ES-I3 (cell line): ENCODE measurements around the gene ANKUB1.

Experiments
- H3K36me3 ChIP-seq: 2 replicates; pipeline ENCODE4 v1.6.1; 2013; ENCODE audit warnings: mild to moderate bottlenecking, low read length, control low read depth, moderate library complexity; ENCODE audit not compliant: insufficient read depth
- H3K4me1 ChIP-seq: 2 replicates; pipeline ENCODE4 v1.6.1; 2013; ENCODE audit warnings: mild to moderate bottlenecking, control low read depth, low read length; ENCODE audit not compliant: insufficient read depth
- H3K9ac ChIP-seq: 2 replicates; pipeline ENCODE4 v1.6.1; 2013; ENCODE audit warnings: low read depth, mild to moderate bottlenecking, low read length, moderate library complexity
- H3K9me3 ChIP-seq: 2 replicates; pipeline ENCODE4 v1.6.1; 2013; ENCODE audit warnings: mild to moderate bottlenecking, low read length, moderate library complexity; ENCODE audit not compliant: control insufficient read depth, insufficient read depth

Gene ANKUB1

DNA sequence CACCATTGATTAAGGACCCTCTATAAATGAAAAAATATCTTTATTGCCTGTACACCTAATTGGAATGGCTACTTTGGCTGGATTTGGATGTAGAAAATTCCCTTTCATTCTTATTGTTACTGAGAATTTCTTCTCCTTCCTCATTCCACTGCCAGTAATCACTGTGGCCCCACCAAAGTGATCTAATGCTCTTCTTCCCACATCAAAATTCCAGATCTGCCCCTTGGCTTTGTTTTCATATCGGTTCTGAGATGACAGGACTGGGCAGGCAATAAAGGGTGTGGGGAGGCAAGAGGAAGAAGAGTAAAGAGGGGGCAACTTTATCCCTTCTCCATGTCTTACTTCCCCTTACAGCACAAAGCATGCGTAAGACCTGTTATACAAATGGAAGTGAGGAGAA is 2.1 kb downstream of the ANKUB1 start:
- Histone ChIP-seq H3K9ac (no peak overlapping the region), H3K9me3 (no peaks in the 10 kb centered on the region), H3K4me1 (no peaks in the 10 kb centered on the region), H3K36me3 (no peaks in the 10 kb centered on the region)

DNA sequence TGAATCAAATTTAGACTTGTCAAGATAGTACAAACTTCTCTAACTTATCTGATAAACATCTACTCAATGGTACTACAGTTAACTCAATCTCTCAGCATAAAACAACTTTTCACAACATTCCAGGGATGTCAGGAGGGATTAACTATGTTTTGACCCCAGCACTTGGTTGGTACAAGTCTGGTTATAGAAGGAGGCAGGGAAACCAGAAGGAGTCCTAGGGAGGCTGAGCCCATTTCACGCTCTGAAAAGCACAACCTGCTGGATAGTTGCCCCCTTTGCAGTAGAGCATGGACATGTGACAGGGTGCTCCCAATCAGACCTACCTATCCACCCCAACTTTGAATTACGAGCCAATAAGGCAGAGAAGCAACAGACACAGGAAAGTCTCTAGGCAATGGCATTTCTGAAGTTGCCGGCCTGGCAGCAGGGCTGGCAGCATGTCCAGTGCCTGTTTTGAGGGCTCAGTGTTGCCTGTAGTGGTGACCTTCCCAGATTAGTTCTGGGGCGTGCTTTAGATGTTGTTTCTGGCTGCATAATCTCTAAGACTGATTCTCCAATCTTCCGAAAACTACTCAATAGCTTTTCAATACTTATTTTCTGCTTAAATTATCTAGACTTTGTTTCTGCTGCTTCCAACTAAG is 8.2 kb downstream of the ANKUB1 start:
- peaks cover 9% of the 10 kb centered on the region for H3K4me1 ChIP-seq
- H3K36me3 ChIP-seq = no peaks in the 10 kb centered on the region
- H3K9me3 ChIP-seq = no peaks in the 10 kb centered on the region
- no peak overlapping the region for H3K9ac ChIP-seq

DNA sequence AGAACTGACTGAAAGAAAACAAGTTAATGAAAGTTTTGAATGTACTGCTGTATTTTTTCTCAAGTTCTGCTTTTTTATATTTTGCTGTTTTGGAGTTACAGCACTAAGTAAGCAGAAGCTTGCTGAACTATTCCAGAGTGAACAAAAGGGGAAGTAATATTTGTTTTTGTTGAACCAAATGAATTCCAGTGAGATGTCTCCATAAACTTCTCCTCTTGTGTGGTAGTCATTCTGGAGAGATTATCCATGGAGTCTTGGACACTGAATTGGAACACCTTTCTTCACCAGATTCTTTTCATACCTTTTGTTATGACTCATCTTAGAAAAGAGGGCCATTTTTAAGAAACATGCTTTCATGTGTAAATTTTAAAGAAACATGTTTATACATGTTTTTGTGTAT is 8.8 kb downstream of the ANKUB1 start:
- Histone ChIP-seq H3K9me3 (no peaks in the 10 kb centered on the region), H3K4me1 (peaks cover 9% of the 10 kb centered on the region), H3K9ac (no peak overlapping the region), H3K36me3 (no peaks in the 10 kb centered on the region)

DNA sequence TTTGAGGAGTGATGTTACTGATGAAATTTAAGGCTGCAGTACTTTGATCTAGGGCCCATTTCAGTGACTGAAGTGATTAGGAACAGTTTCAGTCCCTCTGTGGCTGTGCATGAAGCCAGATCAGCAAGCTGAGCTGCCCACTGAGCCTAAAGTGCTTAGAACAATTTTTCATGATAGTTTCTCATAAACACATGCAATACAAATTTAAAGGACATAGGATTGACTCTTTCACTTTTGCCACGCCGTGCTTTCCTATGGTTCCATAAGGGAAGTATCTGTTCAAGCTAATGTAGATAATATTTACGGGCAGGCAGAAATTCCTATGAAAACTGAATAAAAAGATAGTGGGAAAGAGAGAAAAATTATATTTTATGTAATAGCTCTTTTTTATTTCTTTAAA is 10.6 kb downstream of the ANKUB1 start:
- no peak overlapping the region for H3K9ac ChIP-seq
- H3K9me3 ChIP-seq = no peaks in the 10 kb centered on the region
- no peaks in the 10 kb centered on the region for H3K36me3 ChIP-seq
- peaks cover 9% of the 10 kb centered on the region for H3K4me1 ChIP-seq

DNA sequence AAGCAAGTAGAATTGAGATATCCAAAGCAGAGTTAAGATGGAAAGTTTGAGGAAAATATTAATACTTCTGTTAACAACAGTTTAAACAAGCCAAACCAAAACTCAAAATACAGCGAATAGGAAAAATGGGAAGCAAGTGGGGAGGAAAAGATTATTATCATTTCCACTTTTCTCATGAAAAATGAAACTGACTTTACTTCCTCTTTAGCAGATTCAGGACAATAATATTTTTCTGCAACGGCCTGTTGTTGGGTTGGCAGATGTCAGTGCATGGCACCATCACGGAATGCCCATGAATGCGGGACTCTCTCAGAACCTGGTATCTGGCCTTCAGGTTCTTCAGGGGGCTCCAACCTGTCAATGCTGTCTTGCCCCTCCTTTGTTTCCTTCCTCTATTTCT is 11.1 kb downstream of the ANKUB1 start:
- H3K4me1 ChIP-seq = peaks cover 9% of the 10 kb centered on the region
- H3K36me3 ChIP-seq = no peaks in the 10 kb centered on the region

DNA sequence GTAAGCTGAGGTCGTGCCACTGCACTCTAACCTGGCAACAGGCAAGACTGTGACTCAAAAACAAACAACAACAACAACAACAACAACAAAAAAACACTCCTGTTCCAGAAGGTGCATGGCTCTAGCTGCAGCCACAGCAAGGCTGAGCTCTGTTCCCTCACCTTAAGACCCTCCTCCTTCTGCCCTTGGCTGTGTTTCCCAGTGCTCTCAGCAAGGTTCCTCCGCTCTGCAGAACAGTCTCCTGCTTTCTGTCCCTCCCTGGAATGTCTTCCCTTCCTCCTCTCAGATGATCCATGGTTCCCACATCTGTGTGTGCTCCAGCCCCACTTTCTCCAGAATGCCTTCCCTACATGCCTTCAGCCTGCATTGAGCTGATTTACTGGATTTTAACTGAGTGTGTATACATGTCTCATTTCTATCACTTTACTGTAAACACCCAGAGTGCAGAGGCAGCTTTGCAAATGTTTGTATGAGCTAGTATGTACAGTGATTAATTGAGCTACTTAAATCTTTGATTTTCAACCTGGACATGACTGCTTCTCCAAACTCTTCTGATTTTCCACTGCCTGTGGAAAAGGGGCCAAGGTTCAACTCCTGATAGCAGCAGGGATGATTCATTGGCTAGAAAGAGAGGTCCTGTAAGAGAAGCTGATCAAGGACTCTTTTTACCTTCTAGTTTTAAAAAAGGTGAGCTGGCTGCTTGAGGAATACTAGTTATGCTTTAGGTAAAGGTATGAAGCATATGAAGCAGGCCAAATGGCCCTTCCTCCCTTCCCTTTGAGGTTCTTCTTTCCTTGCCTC is 14.7 kb downstream of the ANKUB1 start:
- H3K9ac ChIP-seq = no peak overlapping the region
- no peaks in the 10 kb centered on the region for H3K9me3 ChIP-seq
- H3K4me1 ChIP-seq = peaks cover 15% of the 10 kb centered on the region; the same call in 1 of the 2 replicates
- no peaks in the 10 kb centered on the region for H3K36me3 ChIP-seq

More for the DNA sequence above, 11.1 kb downstream of the ANKUB1 start:
- Histone ChIP-seq H3K9me3 (no peaks in the 10 kb centered on the region), H3K9ac (no peak overlapping the region)

DNA sequence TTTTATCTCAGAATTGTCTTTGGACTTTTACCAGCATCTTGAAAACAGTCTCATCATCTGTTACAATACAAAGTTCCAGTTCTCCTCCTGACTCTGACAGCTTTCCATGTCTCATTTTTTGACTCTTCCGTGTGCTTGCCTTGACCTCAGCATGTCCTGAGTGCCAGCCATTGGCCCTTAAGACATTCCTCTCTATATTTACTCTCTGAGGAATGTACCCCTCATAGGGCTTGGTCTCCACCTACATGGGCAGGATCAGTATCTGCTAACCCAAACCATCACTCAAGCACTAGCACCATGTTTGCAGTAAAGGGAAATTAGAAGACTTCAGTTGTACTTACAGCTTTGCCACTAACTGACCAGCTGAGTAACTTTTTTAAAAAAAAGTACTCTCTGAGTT is 16.2 kb downstream of the ANKUB1 start:
- H3K9me3 ChIP-seq = no peaks in the 10 kb centered on the region
- H3K9ac ChIP-seq = no peak overlapping the region
- H3K36me3 ChIP-seq = no peaks in the 10 kb centered on the region
- H3K4me1 ChIP-seq = peaks cover 20% of the 10 kb centered on the region; the same call in 1 of the 2 replicates

DNA sequence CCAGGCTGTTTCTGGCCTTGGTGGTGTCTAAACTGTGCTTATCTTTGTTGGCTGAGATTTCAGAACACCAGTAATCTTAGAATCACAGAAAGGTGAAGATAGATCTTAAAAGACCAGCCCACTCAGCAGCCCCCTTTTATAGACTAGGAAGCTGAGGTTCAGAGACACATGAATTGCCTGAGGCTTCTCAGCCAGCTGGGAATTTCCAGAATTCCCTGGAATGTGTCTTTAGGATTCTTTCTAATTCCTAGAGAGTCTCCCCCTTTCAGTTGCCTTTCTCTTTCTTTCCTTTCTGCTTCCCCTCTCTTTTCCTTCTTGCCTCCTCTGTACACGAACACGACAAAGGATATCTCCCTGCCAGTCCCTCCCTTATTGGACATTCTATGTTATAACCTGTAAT is 19.5 kb downstream of the ANKUB1 start:
- peaks cover 20% of the 10 kb centered on the region; the same call in 1 of the 2 replicates for H3K4me1 ChIP-seq
- H3K9ac ChIP-seq = 0 out of 2 replicates have a peak overlapping the region, but pooled peaks have one; percentile 3
- no peaks in the 10 kb centered on the region for H3K9me3 ChIP-seq
- no peaks in the 10 kb centered on the region for H3K36me3 ChIP-seq

DNA sequence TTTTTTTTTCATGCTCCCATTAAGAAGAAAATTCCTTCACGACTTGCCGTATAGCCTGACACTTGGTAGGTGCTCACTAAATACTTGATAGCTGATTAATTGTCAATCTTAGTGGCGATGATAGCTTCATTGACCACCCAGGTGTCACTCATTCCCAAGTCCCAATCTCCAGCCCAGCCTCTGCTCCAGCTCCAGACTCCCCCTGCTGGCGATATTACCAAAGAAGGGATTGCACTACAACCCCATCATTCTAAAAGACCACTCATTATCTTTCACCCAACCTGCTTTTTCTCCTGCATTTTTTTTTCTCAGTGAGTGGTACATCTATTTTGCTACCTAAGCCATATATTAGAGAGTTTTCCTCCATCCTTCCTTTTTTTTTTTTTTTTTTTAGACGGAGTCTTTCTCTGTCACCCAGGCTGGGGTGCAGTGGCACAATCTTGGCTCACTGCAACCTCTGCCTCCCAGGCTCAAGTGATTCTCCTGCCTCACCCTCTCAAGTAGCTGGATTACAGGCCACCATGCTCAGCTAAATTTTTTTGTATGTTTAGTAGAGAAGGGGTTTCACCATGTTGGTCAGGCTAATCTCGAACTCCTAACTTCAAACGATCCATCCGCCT is 20.6 kb downstream of the ANKUB1 start:
- Histone ChIP-seq H3K9me3 (no peaks in the 10 kb centered on the region), H3K4me1 (peaks cover 20% of the 10 kb centered on the region; the same call in 1 of the 2 replicates), H3K36me3 (no peaks in the 10 kb centered on the region), H3K9ac (no peak overlapping the region)

DNA sequence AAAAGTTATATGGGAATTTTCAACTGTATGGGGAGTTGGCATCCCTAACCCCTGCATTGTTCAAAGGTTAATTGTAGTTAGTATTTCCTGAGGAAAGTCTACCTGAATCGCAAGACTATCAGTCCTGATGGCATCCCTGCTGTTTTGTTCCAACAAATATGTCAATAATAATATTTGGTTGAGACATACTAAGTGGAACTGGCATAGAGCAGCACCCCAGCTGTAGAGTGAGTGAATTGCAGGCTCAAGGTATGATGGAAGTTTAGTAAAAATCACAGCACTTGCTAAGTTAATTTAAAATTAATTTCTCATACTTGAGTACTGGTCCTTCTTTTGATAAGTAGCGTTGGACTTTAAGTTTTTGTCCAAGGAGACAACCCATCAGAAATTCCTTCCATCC is 22.1 kb downstream of the ANKUB1 start:
- Histone ChIP-seq H3K9ac (no peak overlapping the region), H3K4me1 (peaks cover 20% of the 10 kb centered on the region; the same call in 1 of the 2 replicates), H3K36me3 (no peaks in the 10 kb centered on the region), H3K9me3 (no peaks in the 10 kb centered on the region)

DNA sequence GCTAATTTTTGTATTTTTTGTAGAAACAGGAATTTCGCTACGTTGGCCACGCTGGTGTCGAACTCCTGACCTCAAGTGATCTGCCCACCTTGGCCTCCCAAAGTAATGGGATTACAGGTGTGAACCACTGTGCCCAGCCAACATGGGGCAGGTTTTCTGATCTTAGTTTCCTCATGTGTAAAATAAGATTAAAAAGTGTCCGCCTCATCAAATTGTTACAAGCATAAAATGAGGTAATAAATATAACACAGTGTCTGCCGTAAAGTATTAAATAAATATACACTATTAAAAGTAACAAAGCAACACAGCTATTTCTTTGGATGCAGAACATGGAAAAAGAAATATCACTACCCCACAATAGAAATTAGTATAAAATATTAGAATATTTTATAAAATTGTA is 23.6 kb downstream of the ANKUB1 start:
- Histone ChIP-seq H3K9ac (no peak overlapping the region), H3K36me3 (no peaks in the 10 kb centered on the region), H3K4me1 (peaks cover 16% of the 10 kb centered on the region; the same call in 1 of the 2 replicates), H3K9me3 (no peaks in the 10 kb centered on the region)

DNA sequence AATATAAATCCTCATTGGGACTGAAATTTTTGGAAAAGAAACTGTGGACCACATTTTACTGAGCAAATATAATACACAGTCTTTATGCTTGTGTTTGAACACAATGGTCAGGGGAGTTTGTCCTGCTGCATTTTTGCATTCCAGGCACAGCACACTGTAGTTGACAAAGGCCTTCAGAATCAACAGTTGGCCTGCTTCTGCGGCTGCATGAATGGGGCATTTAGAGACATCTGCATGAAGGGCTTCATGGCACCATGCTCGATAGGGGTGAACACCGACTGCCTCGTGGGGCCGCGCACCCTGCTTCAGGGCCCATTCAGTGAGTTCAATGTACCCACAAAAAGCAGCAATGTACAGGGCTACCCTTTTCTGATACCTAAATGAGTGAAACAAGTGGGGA is 24.6 kb downstream of the ANKUB1 start:
- no peak overlapping the region for H3K9ac ChIP-seq
- no peaks in the 10 kb centered on the region for H3K36me3 ChIP-seq
- peaks cover 7% of the 10 kb centered on the region; the same call in 1 of the 2 replicates for H3K4me1 ChIP-seq
- no peaks in the 10 kb centered on the region for H3K9me3 ChIP-seq

DNA sequence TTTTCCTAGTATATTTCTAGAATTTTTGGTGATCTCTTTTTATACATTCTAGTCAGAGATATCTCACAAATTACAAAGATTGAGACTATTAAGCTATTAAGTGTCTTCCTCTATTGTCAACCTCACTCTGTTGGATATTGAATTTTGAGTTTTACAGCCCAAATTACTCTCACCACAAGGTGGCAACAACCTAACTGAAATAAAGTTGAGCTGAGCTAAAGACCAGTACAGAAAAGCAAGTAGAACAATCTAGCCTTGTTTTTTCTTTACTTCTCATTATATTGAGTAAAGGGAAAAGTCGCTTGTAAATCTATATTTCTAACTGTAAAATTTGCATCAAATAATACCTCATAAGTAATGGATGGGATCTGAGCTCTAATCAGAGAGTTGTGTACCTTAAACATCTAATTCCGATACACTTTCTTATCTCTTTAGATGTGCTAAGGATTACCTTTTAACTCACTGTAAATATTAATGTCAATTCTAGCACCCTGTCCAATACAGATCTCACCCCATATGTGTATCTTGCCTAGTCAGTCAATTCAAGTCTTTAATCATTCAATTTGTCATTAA is 26.5 kb downstream of the ANKUB1 start:
- H3K9ac ChIP-seq = no peak overlapping the region
- H3K36me3 ChIP-seq = no peaks in the 10 kb centered on the region
- H3K9me3 ChIP-seq = no peaks in the 10 kb centered on the region
- no peaks in the 10 kb centered on the region for H3K4me1 ChIP-seq

DNA sequence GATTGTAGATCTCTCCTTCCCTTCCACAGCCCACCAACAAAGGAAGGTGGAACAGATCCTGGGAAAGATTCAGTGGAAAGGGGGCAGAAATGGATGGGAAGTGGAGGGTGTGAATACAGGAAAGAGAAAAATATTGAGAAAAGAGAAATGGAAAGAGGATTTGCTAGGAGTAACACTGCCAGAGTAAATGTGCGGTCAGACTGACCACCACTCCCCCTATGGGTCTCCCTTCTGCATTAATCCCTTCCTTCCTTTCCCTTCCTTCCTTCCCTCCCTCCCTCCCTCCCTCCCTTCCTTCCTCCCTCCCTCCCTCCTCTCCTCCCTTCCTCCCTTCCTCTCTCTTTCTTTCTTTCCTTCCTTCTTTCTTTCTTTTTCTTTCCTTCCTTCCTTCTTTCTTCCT is 28.1 kb downstream of the ANKUB1 start:
- Histone ChIP-seq H3K9ac (no peak overlapping the region), H3K4me1 (no peaks in the 10 kb centered on the region), H3K9me3 (no peaks in the 10 kb centered on the region), H3K36me3 (no peaks in the 10 kb centered on the region)
